Ovary (tissue), 3 donors: ENCODE results near the gene CRTC3.

ENCODE experiments used
- POLR2A ChIP-seq: fragments of 450-650 bp; IDR thresholded peaks from one replicate; pipeline ENCODE4 v1.6.1; 2017; ENCODE audit warnings: antibody characterized with exemption, mild to moderate bottlenecking, moderate library complexity
- TF ChIP-seq, protein P1 (sequence below), 3 donors: fragments of 450-650 bp in 2 of 3; fragments of 200-600 bp in 1 of 3; IDR thresholded peaks; one replicate each; pipeline versions ENCODE4 v1.5.1 to v1.8.0; 2016 to 2022; ENCODE audit warnings: antibody characterized with exemption in 3 of 3, mild to moderate bottlenecking in 1 of 3
- donor health status: DM: no; HTN: no; CAD: no.

- TF ChIP-seq POLR2A = no peak
- TF ChIP-seq, protein P1, sequence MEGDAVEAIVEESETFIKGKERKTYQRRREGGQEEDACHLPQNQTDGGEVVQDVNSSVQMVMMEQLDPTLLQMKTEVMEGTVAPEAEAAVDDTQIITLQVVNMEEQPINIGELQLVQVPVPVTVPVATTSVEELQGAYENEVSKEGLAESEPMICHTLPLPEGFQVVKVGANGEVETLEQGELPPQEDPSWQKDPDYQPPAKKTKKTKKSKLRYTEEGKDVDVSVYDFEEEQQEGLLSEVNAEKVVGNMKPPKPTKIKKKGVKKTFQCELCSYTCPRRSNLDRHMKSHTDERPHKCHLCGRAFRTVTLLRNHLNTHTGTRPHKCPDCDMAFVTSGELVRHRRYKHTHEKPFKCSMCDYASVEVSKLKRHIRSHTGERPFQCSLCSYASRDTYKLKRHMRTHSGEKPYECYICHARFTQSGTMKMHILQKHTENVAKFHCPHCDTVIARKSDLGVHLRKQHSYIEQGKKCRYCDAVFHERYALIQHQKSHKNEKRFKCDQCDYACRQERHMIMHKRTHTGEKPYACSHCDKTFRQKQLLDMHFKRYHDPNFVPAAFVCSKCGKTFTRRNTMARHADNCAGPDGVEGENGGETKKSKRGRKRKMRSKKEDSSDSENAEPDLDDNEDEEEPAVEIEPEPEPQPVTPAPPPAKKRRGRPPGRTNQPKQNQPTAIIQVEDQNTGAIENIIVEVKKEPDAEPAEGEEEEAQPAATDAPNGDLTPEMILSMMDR (IDR thresholded peaks at IDR 0.05) = no peak
These were observed 113.0 kb downstream of the CRTC3 start for GRCh38 chr15:90642464-90643300.
